GM12875 (cell line): ENCODE data around the gene C19orf38.

Experiments
- H3K4me3 ChIP-seq: one replicate; pipeline ENCODE4 v1.5.1; 2011; ENCODE audit warnings: low read depth, low read length, control low read depth
- TF ChIP-seq, protein P1 (sequence below): IDR thresholded peaks from 2 replicates; pipeline ENCODE4 v1.5.1; 2011; ENCODE audit warnings: low read depth, mild to moderate bottlenecking, control low read depth, inconsistent platforms, low read length, moderate library complexity, borderline replicate concordance; ENCODE audit not compliant: insufficient read depth

C19orf38 gene

GRCh38 chr19:10892256-10892655 lies 44.0 kb downstream of the C19orf38 start:
- TF ChIP-seq, protein P1, sequence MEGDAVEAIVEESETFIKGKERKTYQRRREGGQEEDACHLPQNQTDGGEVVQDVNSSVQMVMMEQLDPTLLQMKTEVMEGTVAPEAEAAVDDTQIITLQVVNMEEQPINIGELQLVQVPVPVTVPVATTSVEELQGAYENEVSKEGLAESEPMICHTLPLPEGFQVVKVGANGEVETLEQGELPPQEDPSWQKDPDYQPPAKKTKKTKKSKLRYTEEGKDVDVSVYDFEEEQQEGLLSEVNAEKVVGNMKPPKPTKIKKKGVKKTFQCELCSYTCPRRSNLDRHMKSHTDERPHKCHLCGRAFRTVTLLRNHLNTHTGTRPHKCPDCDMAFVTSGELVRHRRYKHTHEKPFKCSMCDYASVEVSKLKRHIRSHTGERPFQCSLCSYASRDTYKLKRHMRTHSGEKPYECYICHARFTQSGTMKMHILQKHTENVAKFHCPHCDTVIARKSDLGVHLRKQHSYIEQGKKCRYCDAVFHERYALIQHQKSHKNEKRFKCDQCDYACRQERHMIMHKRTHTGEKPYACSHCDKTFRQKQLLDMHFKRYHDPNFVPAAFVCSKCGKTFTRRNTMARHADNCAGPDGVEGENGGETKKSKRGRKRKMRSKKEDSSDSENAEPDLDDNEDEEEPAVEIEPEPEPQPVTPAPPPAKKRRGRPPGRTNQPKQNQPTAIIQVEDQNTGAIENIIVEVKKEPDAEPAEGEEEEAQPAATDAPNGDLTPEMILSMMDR, result no peak
- H3K4me3 ChIP-seq, result no peak overlapping the region

- no peak overlapping the region for H3K4me3 ChIP-seq
- TF ChIP-seq, protein P1, result no peak
Measured at GRCh38 chr19:10894911-10895213, 46.6 kb downstream of the C19orf38 start.

- TF ChIP-seq, protein P1, result no peak
- no peak overlapping the region for H3K4me3 ChIP-seq
Measured at GRCh38 chr19:10895363-10895762, 47.1 kb downstream of the C19orf38 start.

GRCh38 chr19:10895920-10896319 lies 47.7 kb downstream of the C19orf38 start:
- TF ChIP-seq, protein P1, result no peak

GRCh38 chr19:10896851-10897526 lies 48.8 kb downstream of the C19orf38 start:
- TF ChIP-seq, protein P1, result no peak
- H3K4me3 ChIP-seq, result no peak overlapping the region

More at GRCh38 chr19:10895920-10896319, 47.7 kb downstream of the C19orf38 start:
- no peak overlapping the region for H3K4me3 ChIP-seq

- no peak overlapping the region for H3K4me3 ChIP-seq
- TF ChIP-seq, protein P1, result no peak
Measured at GRCh38 chr19:10898633-10899032, 50.4 kb downstream of the C19orf38 start.

GRCh38 chr19:10899151-10899653 lies 51.0 kb downstream of the C19orf38 start:
- TF ChIP-seq, protein P1, result no peak
- no peak overlapping the region for H3K4me3 ChIP-seq
